ENCODE results near the gene ACBD6.
A peak's percentile ranks its signal among the peaks of the same experiment; 100 is the strongest.

Gene ACBD6

DNA sequence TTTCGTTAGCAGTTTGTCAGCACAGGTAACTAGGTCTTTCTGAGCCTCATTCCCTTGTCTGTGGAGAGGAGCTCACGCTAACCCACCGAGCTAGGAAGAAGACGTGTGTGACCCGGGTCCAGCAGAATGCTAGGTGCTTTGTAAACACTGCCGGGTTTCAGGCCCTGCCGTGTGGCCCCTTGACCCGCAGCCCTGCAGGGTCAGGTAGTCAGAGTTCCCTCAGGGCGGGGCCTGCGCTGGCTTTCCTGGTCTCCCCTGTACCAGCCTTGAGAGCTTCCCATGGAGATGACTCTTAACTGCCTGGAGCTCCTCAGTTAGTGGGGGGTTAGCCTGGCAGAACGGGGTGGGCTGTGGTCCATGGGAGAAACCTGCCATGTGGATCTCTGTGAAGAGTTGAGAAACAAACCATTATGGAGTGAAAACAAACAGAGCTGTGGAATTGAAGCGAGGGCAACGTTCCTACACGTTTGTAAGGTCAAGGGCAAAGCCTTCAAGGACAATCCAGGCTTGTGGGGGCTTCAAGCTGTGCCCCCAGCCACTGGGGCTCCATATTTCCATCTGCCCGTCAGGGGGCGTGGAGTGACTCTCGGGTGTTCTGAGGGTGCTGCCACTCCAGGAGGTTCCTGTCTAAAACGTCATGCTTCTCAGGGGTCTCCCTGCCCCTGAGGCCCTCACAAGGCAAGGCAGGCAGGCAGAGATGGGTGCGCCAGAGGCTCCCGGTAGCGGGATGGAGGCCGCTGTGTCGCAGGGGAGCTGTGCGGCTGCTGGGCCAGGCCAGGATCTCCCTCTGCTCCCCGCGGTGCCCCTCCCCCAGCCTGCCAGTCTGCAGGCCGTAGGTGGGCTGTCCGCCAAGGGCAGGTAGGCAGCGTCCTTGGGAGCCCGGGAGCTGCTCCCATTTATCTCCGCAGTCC lies 248.5 kb downstream of the ACBD6 start:
- ATAC-seq = no peak

DNA sequence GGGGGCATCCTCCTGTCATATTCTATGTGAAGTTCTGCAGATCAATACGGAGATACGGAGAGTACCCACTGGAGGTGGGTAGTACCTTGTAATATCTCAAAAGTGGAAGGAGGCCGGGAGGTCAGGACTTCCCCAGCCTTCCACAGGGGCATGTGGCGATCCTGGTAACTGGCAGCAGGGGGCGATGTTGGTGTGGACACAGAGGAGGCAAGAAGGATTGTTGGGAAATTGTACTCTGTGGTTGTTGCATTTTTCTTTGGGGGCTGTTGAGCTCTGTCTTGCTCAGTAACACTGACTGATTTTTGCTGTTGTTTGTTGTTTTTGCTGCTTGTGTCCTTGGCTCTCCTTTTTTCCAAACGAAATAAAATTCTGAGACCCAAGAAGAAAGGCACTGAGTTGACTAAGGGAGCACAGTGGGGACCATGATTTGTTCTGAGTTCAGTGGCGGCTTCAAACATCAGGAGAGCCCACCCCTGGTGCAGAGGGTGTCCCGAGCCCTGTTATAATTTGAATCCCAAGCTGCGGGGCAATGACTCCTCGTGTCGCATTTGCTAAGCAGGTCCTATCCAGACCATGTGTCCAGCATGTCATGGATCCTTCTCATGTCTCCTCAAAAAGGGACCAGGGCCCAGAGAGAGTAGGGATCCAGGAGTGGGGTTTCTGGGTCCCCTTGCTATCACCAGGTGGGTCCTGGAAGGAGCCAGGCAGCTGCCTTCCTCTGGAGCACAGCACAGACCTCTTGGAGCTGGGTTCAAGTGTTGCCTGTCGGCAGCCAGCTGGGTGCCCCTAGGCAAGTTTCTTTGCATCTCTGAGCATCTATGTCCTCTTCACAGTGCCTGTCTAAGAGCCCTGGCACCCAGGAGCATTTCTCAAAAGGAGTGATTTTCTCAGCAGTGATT lies 249.5 kb downstream of the ACBD6 start:
- peak; percentile 53 to 54 for ATAC-seq

- no peak for ATAC-seq
These were observed 250.7 kb downstream of the ACBD6 start for GRCh38 chr1:180251526-180252305.

- no peak for ATAC-seq
These were observed 251.4 kb downstream of the ACBD6 start for GRCh38 chr1:180250883-180251509.

DNA sequence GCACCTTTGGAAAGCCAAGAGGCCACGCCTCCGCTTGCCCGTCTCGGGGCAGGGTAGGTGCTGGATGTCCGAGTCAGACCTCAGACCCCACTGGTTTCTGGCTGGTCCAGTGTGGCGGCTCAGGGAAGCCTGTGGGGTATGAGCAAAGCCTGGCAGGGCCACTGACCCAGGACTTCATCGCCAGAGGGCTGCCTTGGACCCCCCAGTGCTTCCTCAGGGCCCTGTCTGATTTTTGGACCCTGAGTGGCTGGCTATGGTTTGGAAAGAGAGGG lies 251.9 kb downstream of the ACBD6 start:
- no peak for ATAC-seq

- no peak for ATAC-seq
These were observed 252.5 kb downstream of the ACBD6 start for GRCh38 chr1:180249725-180250498.

- no peak for ATAC-seq
These were observed 253.4 kb downstream of the ACBD6 start for GRCh38 chr1:180248731-180249681.

GRCh38 chr1:180248176-180248575 lies 254.2 kb downstream of the ACBD6 start:
- no peak for ATAC-seq

GRCh38 chr1:180247580-180247979 lies 254.8 kb downstream of the ACBD6 start:
- ATAC-seq = no peak

GRCh38 chr1:180247061-180247460 lies 255.3 kb downstream of the ACBD6 start:
- no peak for ATAC-seq

- no peak for ATAC-seq
These were observed 255.8 kb downstream of the ACBD6 start for GRCh38 chr1:180246579-180246978.

DNA sequence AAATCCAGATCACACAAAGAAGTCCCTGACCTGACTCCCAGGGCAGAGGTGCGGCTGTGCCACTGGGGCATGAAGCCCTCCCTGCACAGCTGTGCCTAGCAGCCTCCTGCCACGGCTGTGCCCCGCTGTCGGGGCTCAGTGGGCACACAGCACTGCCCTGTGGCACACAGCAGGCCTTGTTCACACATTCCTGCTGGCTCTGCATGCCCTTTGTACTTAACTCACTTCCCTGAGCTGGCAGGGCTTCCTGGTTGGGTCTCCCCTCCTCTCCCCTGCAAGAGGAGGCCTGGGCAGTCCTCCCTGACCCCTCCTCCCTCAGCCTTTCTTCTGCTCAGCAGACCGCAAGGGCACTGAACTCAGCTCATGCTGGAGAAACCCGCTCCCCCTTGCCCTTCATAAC lies 257.5 kb downstream of the ACBD6 start:
- ATAC-seq = no peak

GRCh38 chr1:180243517-180244221 lies 258.7 kb downstream of the ACBD6 start:
- ATAC-seq = no peak

DNA sequence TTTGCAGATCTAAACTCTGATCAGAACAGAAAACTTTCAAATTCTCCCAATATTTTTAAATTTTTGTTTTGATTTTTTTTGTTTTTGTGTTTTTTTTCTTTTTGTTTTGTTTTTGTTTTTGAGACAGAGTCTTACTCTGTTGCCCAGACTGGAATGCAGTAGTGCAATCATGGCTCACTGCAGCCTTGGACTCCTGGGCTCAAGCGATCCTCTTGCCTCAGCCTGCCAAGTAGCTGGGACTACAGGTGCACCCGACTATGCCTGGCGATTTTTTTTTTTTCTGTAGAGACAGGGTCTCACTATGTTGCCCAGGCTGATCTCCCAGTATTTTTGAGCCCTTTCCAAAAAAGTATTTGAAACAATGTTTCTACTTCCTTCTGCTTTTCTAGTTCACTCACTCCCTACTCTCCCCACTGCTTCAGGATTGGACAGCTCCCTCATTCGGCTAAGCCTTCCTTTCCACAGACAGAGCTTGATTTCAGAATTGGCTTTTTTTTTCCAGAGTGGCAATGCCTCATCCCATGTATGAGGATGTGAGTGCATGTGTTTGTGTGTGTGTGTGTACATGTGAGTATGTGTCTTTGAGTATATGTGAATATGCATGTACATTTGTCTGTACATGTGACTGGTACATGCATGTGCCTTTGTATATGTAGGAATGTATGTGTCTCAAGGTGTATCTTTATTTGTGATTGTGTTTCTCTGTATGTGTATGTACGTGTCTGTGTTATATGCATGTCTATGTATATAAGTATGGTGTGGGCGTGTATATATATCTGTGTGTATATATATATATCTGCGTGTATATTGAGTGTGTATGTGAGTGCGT lies 260.4 kb downstream of the ACBD6 start:
- no peak for ATAC-seq

DNA sequence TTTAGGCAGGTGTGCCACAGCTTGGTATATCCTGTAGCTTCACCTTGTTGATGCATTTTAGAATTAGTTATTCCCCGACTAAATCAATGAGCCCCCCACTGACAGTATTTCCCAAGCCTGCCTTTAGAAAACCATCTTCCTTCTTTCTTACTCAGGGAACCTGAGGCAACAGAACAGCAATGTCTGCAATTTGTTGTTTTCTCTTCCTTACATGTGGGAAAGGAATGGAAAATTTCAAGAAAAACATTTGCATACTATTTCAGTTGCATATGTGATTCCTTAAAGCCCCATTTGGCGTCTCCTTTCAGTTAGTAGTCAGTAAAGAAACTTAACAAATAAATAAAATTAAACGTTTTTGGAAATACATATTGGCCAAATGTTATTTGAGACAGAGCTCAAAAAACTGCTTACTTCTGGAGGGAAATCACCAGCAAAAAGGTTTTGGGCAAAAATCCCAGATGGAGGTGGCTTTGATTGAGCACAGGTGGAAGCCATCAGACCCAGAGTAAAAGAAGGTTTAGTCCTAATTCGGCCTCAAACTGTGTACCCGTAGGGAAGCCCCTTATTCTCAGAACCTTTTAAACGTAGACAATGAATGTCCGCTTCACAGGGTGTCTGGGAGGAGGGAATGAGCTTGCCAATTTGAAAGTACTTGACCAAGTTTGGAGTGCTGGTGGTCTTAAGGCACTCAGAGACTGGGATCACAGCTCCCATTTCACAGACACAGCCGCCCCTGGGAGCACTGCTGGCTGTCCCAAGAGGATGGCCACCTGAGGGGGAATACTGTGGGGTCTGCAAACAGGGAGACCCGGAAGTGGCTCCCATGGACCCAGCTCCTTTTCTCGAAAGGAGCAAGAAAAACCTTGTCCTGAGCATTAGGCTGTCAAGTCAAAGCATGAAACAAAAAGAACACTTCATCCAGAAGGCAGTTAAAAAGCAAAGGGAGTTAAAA lies 263.0 kb downstream of the ACBD6 start:
- ATAC-seq = no peak

- no peak for ATAC-seq
These were observed 263.7 kb downstream of the ACBD6 start for GRCh38 chr1:180238675-180239074.
